HEK293 (cell line): ENCODE results near the gene AKIRIN2.

Experiments
- KLF10 ChIP-seq: fragments of 450-650 bp; IDR thresholded peaks from 2 replicates; pipeline ENCODE4 v1.5.1; 2018; ENCODE audit warnings: missing biosample characterization, mild to moderate bottlenecking, missing genetic modification characterization
- ZFP41 ChIP-seq: fragments of 450-650 bp; formaldehyde crosslinking; IDR thresholded peaks from 2 replicates; pipeline ENCODE4 v1.5.1; 2016; ENCODE audit warnings: missing biosample characterization, missing genetic modification characterization, borderline replicate concordance
- TF ChIP-seq, protein P1 (sequence below): fragments of 450-650 bp; formaldehyde crosslinking; IDR thresholded peaks from 2 replicates; pipeline ENCODE4 v1.5.1; 2016; ENCODE audit warnings: missing biosample characterization, missing genetic modification characterization
- TF ChIP-seq, protein P2 (sequence below): fragments of 450-650 bp; formaldehyde crosslinking; IDR thresholded peaks from 2 replicates; pipeline ENCODE4 v1.5.1; 2016; ENCODE audit warnings: missing biosample characterization, missing genetic modification characterization
- TF ChIP-seq, protein P3 (sequence below): fragments of 450-650 bp; formaldehyde crosslinking; IDR thresholded peaks from 2 replicates; pipeline ENCODE4 v1.5.1; 2016; ENCODE audit warnings: missing biosample characterization, missing genetic modification characterization

DNA sequence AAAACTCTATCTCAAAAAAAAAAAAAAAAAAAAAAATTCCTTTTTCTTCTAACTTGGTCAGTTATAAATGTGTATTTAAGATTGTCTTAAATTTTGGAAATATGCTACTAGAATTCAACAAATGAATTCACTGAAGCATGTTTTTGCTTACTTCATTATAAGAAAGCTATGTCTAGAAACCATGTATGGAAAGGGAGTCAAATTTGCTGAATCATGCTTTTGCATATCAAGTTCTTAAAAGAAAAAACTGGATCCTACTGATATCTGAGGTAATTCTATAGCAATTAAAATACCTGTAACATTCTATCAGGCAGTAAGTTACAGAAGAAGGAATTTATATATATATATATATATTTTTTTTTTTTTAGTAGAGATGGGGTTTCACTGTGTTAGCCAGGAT is 27.7 kb downstream of the AKIRIN2 start:
- TF ChIP-seq, protein P1, sequence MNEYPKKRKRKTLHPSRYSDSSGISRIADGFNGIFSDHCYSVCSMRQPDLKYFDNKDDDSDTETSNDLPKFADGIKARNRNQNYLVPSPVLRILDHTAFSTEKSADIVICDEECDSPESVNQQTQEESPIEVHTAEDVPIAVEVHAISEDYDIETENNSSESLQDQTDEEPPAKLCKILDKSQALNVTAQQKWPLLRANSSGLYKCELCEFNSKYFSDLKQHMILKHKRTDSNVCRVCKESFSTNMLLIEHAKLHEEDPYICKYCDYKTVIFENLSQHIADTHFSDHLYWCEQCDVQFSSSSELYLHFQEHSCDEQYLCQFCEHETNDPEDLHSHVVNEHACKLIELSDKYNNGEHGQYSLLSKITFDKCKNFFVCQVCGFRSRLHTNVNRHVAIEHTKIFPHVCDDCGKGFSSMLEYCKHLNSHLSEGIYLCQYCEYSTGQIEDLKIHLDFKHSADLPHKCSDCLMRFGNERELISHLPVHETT (tag by site-specific recombination) = no peak
- TF ChIP-seq, protein P2, sequence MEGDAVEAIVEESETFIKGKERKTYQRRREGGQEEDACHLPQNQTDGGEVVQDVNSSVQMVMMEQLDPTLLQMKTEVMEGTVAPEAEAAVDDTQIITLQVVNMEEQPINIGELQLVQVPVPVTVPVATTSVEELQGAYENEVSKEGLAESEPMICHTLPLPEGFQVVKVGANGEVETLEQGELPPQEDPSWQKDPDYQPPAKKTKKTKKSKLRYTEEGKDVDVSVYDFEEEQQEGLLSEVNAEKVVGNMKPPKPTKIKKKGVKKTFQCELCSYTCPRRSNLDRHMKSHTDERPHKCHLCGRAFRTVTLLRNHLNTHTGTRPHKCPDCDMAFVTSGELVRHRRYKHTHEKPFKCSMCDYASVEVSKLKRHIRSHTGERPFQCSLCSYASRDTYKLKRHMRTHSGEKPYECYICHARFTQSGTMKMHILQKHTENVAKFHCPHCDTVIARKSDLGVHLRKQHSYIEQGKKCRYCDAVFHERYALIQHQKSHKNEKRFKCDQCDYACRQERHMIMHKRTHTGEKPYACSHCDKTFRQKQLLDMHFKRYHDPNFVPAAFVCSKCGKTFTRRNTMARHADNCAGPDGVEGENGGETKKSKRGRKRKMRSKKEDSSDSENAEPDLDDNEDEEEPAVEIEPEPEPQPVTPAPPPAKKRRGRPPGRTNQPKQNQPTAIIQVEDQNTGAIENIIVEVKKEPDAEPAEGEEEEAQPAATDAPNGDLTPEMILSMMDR (tag by site-specific recombination) = no peak
- TF ChIP-seq ZFP41 (tag by site-specific recombination) = no peak
- TF ChIP-seq, protein P3, sequence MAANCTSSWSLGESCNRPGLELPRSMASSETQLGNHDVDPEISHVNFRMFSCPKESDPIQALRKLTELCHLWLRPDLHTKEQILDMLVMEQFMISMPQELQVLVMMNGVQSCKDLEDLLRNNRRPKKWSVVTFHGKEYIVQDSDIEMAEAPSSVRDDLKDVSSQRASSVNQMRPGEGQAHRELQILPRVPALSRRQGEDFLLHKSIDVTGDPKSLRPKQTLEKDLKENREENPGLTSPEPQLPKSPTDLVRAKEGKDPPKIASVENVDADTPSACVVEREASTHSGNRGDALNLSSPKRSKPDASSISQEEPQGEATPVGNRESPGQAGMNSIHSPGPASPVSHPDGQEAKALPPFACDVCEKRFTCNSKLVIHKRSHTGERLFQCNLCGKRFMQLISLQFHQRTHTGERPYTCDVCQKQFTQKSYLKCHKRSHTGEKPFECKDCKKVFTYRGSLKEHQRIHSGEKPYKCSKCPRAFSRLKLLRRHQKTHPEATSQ (tag by site-specific recombination) = no peak
- TF ChIP-seq KLF10 = no peak
